GM18498 (cell line): Measurements from ENCODE around the gene PDE3B.
"Not testable (repeated sequence)": the region's sequence is repeated elsewhere in the genome, so short reads cannot be mapped to it uniquely, and the experiment has no call there.

ENCODE experiments used
- ATAC-seq: cut with Tn5 transposase; IDR thresholded peaks from one replicate; pipeline ENCODE4 v1.9.1; 2021; ENCODE audit warnings: mild to moderate bottlenecking, moderate library complexity; ENCODE audit not compliant: unreplicated experiment

The PDE3B gene

GRCh38 chr11:14638561-14638960 is 5.0 kb upstream of the PDE3B start:
- no peak for ATAC-seq

GRCh38 chr11:14641801-14642200 is 1.8 kb upstream of the PDE3B start:
- ATAC-seq, result no peak

- no peak for ATAC-seq
Measured at GRCh38 chr11:14642453-14642852, 1.2 kb upstream of the PDE3B start.

- ATAC-seq, result no peak
Measured at GRCh38 chr11:14642873-14643696, 519 bp upstream of the PDE3B start.

- ATAC-seq, result peak; percentile 61
Measured at GRCh38 chr11:14644226-14645014, 816 bp downstream of the PDE3B start.

GRCh38 chr11:14645015-14645912 is 1.7 kb downstream of the PDE3B start:
- no peak for ATAC-seq

- ATAC-seq, result no peak
Measured at GRCh38 chr11:14645985-14646900, 2.6 kb downstream of the PDE3B start.

GRCh38 chr11:14650064-14650463 is 6.5 kb downstream of the PDE3B start:
- ATAC-seq, result no peak

GRCh38 chr11:14653090-14653489 is 9.5 kb downstream of the PDE3B start:
- no peak for ATAC-seq

- no peak for ATAC-seq
Measured at GRCh38 chr11:14655435-14655834, 11.8 kb downstream of the PDE3B start.

GRCh38 chr11:14656536-14657457 is 13.2 kb downstream of the PDE3B start:
- ATAC-seq, result no peak

- no peak for ATAC-seq
Measured at GRCh38 chr11:14657841-14658240, 14.2 kb downstream of the PDE3B start.

GRCh38 chr11:14664926-14665325 is 21.3 kb downstream of the PDE3B start:
- not testable (repeated sequence) for ATAC-seq

GRCh38 chr11:14667329-14667728 is 23.7 kb downstream of the PDE3B start:
- ATAC-seq, result not testable (repeated sequence)

- ATAC-seq, result no peak
Measured at GRCh38 chr11:14668731-14669301, 25.2 kb downstream of the PDE3B start.

GRCh38 chr11:14669499-14669898 is 25.9 kb downstream of the PDE3B start:
- ATAC-seq, result no peak

GRCh38 chr11:14669958-14670357 is 26.4 kb downstream of the PDE3B start:
- ATAC-seq, result no peak

- no peak for ATAC-seq
Measured at GRCh38 chr11:14672635-14673034, 29.0 kb downstream of the PDE3B start.

GRCh38 chr11:14673421-14673820 is 29.8 kb downstream of the PDE3B start:
- ATAC-seq, result no peak
